GM20000 (cell line): Measurements from ENCODE around the gene HBEGF.

Experiments used
- DNase-seq: peaks from one replicate; pipeline ENCODE4 v3.0.0; 2012; ENCODE audit warnings: low spot score
- TF ChIP-seq, protein P1 (sequence below): IDR thresholded peaks from 2 replicates; pipeline ENCODE4 v1.5.1; 2012; ENCODE audit warnings: mild to moderate bottlenecking, control low read depth; ENCODE audit errors: extremely low read depth, missing control alignments

HBEGF gene

DNA sequence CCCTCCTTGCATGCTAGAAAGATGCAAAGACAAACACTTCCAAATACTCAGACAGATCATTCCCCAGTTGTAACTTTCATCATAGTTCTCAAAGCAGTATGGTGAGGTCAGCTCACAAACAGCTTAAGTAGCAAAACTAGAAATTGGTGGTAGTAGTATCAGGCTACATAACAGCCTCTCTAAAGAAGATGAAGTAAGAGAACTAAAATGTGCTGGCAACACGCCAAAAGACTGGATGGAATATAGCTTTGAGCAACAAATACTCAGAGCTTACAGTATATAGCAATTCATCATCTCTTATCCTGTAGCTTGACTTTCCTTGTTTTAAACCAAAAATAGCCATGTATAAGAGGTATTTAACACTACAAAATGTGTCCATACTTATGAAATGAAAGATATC lies 51.0 kb downstream of the HBEGF start:
- DNase-seq: no peak
- TF ChIP-seq, protein P1, sequence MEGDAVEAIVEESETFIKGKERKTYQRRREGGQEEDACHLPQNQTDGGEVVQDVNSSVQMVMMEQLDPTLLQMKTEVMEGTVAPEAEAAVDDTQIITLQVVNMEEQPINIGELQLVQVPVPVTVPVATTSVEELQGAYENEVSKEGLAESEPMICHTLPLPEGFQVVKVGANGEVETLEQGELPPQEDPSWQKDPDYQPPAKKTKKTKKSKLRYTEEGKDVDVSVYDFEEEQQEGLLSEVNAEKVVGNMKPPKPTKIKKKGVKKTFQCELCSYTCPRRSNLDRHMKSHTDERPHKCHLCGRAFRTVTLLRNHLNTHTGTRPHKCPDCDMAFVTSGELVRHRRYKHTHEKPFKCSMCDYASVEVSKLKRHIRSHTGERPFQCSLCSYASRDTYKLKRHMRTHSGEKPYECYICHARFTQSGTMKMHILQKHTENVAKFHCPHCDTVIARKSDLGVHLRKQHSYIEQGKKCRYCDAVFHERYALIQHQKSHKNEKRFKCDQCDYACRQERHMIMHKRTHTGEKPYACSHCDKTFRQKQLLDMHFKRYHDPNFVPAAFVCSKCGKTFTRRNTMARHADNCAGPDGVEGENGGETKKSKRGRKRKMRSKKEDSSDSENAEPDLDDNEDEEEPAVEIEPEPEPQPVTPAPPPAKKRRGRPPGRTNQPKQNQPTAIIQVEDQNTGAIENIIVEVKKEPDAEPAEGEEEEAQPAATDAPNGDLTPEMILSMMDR: no peak

DNA sequence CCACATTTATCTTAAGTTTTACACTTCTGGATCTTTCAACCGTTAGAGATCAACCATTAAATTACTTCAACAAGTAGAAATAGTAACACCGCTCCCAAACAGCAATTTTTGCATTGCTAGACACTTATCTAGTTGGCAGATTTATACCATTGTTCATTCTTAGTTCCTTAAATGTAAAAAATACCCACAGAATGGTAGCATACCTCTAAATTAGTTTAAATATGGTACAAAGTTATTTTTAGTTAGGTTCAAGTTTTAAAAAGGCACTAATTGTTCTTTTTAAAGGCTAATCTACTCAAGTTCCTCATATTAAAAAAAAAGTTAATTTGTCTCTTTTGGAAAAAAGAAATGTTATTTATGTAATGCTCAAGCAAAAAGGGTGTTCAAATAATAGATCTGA lies 51.6 kb downstream of the HBEGF start:
- TF ChIP-seq, protein P1: no peak
- no peak for DNase-seq

GRCh38 chr5:140293849-140294100 lies 52.6 kb downstream of the HBEGF start:
- DNase-seq: no peak
- TF ChIP-seq, protein P1: no peak

DNA sequence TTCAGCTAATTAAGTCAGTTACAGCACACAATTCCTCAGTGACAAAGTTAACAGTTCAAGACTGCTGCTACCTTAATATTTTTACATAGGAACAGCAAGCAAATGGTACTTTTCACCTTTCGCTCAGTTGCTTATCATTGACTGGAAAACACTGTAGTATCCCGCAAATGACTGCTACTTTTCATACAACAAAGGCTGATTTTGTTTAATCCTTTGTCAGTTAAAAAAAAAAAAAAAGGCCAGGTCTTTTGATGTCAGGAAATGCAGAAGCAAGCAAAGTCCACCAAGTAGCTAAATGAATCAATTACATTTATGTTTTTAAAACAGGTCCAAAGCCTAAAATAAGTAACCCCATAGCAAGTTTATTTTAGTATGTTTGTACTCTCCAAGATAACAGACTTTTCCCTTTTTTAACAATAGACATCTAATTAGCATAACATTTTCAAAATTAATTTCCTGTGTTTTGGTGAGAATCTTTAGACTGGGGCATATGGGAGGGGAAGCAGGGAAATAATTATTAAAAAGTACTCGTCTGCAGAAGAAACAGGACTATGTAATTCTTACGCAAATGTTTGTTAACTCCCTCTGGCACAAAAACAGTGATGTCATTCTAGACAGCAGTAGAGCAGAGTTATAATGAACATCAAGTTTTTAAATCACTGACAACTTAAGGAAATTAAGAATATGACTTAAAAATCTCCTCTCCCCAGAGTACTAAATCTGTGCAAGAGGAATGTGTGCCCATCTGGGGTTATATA lies 53.1 kb downstream of the HBEGF start:
- TF ChIP-seq, protein P1: no peak
- DNase-seq: no peak

- TF ChIP-seq, protein P1: no peak
- no peak for DNase-seq
These were observed 54.0 kb downstream of the HBEGF start for GRCh38 chr5:140292212-140293036.

- TF ChIP-seq, protein P1: no peak
- DNase-seq: no peak
These were observed 58.4 kb downstream of the HBEGF start for GRCh38 chr5:140287801-140288521.

GRCh38 chr5:140286424-140286823 lies 60.0 kb downstream of the HBEGF start:
- DNase-seq: no peak
- TF ChIP-seq, protein P1: no peak
